NCI-H524 treated with DMSO at 0.1 percent for 48 hours (cell line): Measurements from ENCODE around the gene HSPA1A.
"Not testable (repeated sequence)": the region's sequence is repeated elsewhere in the genome, so short reads cannot be mapped to it uniquely, and the experiment has no call there.

Source experiments
- DNase-seq: peaks from one replicate; lab custom pipeline; 2025; lab: John Stamatoyannopoulos, UW

Gene HSPA1A

DNA sequence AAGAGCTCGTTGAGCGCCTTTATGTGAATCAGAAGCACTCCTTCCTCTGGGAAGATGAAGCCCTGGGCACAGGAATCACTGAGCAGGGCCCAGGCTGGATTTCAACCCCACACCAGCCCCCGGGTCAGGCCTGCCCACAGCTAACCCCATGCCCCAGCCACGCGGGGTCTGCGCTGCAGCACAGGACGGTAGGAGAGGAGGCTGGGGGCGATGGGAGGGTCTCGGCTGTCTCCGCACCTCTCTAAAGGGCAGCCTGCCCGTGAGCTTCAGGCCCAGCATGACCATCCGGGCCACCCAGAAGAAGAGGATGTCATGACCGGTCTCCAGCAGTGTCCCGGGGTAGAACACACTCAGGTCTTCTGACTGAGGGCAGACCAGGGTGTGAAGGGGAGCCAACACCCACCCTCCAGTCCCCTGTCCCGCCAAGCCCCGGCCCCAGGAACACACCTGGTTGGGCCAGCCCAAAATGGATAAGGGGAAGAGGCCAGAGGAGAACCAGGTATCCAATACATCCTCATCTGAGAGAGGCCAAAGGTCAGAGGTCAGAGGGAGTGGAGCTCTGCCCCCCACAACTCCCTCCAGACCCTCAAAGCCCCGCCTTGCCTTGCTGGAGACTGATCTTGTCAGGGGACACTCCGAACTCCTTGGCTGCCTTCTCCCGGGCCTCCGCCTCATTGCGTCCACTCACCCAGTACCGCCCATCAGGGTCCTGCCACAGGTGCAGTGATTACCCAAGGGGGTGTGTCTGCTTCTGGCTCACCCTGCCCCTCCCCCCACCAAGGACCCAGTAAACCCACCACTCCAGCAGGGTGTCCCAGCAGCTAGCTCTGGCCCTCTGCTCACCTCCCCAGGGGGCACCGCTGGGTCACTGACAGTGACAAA, 33.9 kb upstream of the HSPA1A start:
- DNase-seq, result no peak

DNA sequence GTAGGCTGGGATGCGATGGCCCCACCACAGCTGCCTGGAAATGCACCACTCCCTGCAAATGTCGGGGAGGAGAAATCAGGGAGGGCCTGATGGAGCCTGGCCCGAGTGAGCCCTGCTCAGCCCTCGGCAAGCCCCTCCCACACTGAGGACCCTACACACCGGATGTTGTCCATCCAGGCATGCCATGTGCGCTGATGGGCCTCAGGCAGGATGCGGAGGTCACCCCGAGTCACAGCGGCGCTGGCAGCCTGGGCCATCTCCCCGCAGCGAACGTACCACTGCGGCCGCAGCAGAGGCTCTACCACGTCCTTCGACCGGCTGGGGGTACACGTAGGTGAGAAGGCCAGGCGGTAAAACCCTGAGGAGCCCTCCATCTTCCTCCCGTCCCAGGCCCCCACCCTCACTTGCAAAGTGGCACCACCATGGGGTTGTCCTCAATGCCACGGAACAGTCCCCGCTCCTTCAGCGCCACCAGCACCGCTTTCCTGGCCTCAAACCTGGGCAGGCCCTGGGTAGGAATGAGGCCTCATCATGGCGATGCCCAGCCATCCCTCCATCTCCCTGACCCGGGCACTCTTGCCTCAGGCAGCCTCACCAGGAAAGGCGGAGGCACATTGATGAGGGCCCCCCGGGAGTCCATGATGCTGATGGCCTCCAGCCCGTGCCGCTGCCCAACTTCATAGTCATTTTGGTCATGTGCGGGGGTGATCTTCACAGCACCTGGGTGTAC, 33.1 kb upstream of the HSPA1A start:
- DNase-seq, result no peak

DNA sequence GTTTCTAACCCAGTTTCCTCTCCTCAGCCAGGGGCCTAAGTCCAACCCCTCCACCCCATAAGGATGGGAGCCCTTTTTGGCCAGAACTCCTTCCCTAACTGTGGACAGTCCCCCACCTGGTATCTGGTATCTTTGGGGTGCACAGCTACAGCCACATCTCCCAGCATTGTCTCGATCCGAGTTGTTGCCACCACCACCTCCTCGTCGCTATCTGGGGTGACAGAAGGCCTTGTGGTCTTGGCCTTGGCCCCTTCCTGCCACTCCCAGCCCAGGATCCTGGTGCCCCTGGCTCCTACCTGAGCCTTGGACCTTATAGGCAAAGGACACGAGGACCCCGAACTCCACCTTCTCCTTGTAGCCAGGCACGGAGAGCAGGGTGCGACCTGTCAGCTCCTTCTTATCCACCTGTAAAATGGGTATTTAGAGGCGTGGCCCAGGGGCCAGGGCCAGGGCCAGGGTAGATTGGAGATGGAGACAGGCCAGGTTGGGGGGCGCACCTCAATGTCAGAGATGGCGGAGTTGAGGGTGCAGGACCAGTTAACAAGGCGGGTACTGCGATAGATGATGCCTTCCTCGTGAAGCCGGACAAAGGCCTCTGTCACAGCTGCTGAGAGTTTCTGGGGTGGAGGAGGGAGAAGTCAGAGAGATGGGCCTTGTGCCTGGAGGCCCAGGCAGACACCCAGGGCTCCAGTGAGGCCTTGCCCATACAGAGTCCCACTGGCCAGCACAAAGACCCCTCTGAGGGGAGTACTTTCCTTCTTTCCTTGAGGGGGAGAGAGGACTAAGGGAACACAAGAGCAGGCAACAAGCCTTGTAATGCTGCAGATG, 31.0 kb upstream of the HSPA1A start:
- no peak for DNase-seq

GRCh38 chr6:31785475-31785874, 29.9 kb upstream of the HSPA1A start:
- no peak for DNase-seq

DNA sequence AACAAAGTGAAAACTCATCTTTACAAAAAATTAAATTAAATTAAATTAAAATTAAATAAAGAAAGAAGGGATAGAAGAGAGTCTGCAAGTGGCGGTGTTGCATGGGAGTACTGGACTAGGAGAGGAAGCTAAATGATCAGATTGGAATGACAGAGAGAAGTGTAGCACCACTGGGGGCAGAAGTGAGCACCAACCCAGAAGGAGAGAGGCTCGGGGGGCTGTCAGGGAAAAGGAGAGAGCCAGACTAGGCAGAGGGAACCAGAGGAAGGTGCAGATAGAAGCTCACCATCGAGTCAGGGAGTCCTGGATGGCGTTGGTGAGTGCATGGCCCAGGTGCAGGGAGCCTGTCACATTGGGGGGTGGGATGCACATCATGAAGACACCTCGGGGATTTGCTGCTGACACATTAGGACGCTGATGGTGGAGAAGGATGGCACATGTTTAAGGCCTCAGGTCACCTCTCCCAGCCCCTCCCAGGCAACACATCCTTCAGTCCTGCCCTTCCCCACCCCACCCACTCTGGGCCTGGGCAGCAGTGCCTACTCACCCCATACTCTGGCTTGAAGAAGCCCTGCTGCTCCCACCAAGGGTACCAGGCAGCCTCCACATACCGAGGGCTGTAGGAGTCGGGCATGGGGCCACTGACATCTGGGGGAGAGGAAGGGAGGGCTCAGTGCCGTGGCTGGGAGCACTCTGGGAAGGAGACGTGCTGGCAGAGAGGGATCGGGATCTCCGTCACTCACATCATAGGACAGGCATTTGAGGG, 23.8 kb upstream of the HSPA1A start:
- no peak for DNase-seq

DNA sequence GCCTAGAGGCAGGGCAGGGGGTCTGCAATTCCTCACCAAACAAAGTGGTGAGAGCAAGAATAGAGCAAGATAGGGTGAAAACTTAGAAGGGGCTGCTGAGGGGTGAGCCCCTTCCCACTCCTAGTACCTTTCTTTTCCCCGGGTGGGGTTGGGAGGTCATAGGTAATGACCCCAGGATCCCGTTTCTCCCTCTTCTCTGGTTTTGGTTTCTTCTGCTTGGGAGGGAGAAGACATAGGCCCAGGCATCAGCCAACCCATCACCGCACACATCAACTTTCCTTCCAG, 23.3 kb upstream of the HSPA1A start:
- no peak for DNase-seq

GRCh38 chr6:31792761-31793171, 22.6 kb upstream of the HSPA1A start:
- DNase-seq, result no peak

DNA sequence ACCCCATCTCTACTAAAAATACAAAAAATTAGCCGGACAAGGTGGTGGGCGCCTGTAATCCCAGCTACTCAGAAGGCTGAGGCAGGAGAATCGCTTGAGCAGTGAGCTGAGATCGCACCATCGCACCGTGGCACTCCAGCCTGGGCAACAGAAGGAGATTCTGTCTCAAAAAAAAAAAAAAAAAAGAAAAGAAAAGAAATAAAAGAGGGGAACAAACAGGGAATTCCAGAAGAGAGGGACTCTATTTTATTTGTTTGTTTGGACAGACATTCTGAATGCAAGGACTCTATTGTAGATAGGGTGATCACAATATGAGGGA, 21.5 kb upstream of the HSPA1A start:
- not testable (repeated sequence) for DNase-seq

DNA sequence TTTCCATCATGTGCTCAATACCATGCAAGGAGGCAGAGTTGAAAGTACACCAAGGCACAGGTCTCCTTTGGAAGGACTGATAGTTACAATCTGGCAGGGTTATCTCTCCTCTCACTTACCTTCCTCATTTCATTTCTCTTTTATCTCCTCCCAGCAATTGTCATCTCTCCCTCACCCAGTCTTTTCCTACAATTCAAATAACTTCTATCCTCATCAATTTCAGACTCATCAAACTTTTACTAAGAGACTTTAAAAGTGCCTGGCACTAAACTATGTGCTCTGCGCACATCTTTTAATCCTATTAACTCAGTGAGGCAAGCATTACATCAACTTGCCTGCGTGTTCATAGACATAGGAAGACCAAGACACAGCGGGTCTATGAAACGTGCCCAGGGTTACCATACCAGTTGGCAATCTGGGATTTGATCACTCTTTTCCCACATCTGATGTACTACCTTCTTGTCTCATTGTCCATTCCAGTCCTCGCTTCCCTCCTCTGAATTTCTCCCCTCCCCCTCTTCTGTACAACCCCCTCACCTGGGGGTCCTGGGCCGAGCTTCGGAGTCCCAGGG, 21.0 kb upstream of the HSPA1A start:
- DNase-seq, result no peak

- no peak for DNase-seq
Observed at GRCh38 chr6:31794866-31795615, 20.3 kb upstream of the HSPA1A start.

DNA sequence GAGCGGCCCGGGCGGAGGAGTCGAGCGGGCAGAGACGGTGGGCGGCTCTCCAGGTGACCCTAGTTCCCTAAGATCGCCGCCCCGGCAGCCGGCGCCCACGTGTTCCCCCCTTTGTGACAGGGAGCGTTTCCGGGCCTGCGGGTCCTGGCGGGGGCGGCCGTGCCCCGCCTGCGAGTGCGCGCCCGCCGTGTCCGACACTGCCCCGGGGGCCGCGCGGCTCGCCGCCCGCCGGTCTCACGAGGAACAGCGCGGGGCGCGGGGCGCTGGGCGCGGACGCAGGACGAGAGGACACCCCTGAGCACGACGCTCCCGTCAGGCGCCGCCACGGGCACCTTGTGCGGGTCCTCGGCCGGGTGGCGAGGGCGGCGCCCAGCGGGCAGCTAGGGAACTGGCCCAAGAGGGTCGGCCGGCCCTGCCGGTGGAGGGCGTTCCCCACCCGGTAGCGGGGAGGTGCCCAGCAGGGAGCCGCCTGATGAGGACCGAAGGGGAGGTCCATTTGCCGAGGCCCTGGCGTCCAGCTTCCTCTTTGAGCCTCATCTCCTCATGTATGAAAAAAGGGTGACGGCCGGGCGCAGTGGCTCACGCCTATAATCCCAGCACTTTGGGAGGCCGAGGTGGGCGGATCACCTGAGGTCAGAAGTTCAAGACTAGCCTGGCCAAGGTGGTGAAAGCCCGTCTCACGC, 19.6 kb upstream of the HSPA1A start, which contains the start of gene VARS1:
Gene VARS1 (minus strand): TSS at position 137 of the 683 bp plus-strand sequence. CDS start 535 bp downstream, outside the sequence.
- DNase-seq, result peak; percentile 59

GRCh38 chr6:31796993-31797385, 18.4 kb upstream of the HSPA1A start:
- no peak for DNase-seq

GRCh38 chr6:31797588-31797987, 17.8 kb upstream of the HSPA1A start:
- DNase-seq, result no peak

DNA sequence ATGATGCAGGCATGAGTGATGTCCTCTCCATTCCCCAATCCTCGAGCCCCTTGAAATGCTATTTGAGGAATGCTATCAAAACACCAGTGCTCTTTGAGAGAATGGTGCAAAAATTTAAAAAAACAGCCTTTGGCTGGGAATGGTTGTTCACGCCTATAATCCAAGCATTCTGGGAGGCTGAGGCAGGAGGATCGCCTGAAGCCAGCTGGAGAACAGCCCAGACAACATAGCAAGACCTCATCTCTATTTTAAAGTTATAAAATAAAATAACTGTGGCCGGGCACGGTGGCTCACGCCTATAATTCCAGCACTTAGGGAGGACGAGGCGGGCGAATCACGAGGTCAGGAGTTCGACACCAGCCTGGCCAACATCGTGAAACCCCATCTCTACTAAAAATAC, 15.6 kb upstream of the HSPA1A start:
- no peak for DNase-seq

GRCh38 chr6:31801031-31801927, 14.1 kb upstream of the HSPA1A start:
- not testable (repeated sequence) for DNase-seq

- no peak for DNase-seq
Observed at GRCh38 chr6:31805939-31806469, 9.3 kb upstream of the HSPA1A start.

DNA sequence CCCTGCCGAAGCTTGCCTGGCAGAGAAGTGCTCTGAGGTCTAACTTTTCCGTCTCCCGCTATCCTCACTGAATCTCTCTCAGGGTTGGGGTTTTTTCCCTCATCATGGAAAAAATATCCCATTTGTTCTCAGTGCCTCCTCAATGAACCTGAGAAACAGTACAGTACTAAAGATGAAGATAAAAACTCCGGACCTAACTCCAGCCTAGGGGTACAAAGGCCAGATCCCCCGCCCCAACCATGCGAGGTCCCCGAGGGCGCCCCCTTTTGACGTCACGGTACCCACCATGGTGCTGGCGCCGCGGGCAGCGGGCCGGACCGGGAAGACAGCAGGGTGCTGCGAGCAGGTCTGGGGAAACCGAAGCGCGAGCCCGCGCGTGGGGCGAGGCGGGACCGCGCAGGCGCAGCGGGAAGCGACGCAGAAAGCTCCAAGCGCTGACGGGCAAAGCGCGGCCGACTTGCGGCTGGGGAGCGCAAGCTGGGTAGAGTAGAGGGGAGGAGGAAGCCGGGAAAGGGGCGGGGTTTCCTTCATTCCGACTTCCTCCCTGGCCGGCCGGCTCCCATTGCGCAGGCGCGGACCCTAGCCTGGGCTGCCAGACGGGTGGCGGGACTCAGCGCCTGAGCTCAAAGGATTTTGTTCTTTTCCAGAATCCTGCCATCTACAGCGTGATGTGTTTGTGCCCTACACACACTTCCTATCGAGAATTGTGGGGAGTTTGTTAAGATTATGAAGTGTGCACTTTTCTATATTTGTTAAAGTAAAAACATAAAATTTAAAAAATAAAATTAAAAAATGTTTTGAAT, 8.7 kb upstream of the HSPA1A start, which contains the start of gene LSM2:
Gene LSM2 (minus strand): TSS at position 497 of the 803 bp plus-strand sequence. CDS start 209 bp downstream, at position 288.
- DNase-seq, result peak; percentile 61

GRCh38 chr6:31808599-31808998, 6.7 kb upstream of the HSPA1A start:
- not testable (repeated sequence) for DNase-seq
